ENCODE data around the gene ADD3. TPM values are rescaled to one million over a fixed set of nuclear protein-coding genes. Genes with fewer than 3 reads are reported as not detected.

Gene ADD3
- total RNA-seq, 3 donors from 2014 or later: 109 to 165 (median 141) TPM

DNA sequence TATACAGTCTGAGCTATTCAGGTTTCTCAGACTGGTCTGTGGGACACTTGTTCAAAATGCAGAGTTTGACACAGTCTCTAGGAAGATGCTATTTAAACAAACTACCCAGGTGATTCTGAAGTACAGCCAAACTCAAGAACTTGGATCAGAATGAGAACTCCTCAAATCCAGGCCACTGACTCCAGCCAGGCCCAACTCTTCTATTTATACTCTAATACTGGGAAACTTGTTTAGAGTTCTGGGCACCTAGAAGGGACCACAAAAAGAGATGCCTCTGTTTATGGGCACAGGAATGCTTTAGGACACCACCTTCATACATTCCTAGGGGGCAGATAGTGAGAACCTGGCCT is 40.1 kb upstream of the ADD3 start:
- Histone ChIP-seq H3K9me3 (no peaks in the 10 kb centered on the region), H3K36me3 (ENCODE audit: low read depth) (no peaks in the 10 kb centered on the region), H3K4me1 (ENCODE audit: low read depth) (peaks cover 9% of the 10 kb centered on the region), H3K4me3 (no peak overlapping the region)
- no peak for ATAC-seq
- TF ChIP-seq, protein P1, sequence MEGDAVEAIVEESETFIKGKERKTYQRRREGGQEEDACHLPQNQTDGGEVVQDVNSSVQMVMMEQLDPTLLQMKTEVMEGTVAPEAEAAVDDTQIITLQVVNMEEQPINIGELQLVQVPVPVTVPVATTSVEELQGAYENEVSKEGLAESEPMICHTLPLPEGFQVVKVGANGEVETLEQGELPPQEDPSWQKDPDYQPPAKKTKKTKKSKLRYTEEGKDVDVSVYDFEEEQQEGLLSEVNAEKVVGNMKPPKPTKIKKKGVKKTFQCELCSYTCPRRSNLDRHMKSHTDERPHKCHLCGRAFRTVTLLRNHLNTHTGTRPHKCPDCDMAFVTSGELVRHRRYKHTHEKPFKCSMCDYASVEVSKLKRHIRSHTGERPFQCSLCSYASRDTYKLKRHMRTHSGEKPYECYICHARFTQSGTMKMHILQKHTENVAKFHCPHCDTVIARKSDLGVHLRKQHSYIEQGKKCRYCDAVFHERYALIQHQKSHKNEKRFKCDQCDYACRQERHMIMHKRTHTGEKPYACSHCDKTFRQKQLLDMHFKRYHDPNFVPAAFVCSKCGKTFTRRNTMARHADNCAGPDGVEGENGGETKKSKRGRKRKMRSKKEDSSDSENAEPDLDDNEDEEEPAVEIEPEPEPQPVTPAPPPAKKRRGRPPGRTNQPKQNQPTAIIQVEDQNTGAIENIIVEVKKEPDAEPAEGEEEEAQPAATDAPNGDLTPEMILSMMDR (IDR thresholded peaks at IDR 0.05): no peak
- intact Hi-C loops (cut with DNase I, micrococcal nuclease): no loop called here
- DNase-seq: no peak

DNA sequence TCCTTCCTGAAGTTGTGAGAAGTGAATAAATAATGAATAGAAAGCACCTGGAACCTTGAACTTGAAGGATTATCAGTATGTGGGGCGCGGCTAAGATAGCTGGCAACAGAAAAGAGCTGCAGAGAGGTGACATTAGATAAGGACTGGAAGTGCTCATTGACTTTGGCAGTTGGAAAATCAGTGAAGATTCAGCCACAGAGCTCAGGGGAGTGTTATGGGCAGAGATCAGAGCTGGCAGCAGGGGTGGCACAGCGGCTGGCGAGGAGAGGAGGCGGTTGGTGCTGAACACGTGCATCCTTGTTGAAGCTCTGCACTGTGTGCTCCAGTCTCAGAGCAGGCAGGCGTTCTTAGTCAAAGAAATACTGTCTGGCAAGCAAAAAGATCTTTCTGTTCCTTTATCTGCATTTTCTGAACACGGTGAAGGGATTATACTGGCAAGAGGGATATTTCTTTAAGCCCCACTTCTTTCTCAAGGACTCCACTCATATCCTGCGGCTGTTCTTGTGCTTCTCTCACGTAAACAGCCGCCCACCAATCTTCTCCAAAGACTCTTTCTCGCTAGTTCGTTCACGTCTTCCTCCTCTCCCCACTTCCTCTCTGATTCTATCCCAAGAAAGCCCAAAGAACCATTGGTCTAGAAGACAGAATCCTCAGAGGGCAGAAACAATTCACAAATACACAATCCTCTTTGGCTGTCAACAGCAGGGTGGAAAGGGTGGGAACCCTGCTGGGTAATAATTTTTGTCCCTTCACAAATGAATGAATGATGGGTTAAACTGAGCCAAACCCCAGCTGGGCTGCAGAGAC is 38.6 kb upstream of the ADD3 start:
- Histone ChIP-seq H3K4me1 (ENCODE audit: low read depth) (peaks cover 9% of the 10 kb centered on the region), H3K9me3 (no peaks in the 10 kb centered on the region), H3K4me3 (no peak overlapping the region), H3K36me3 (ENCODE audit: low read depth) (no peaks in the 10 kb centered on the region)
- TF ChIP-seq, protein P1 (IDR thresholded peaks at IDR 0.05): no peak
- ATAC-seq (peak; percentile 86), DNase-seq (peak; percentile 60 to 69 (median 68))
- intact Hi-C loops (cut with DNase I, micrococcal nuclease): no loop called here

- H3K4me1 ChIP-seq (ENCODE audit: low read depth): peaks cover 10% of the 10 kb centered on the region
- TF ChIP-seq, protein P1 (IDR thresholded peaks at IDR 0.05): no peak
- intact Hi-C loops (cut with DNase I, micrococcal nuclease): no loop called here
Observed at GRCh38 chr10:109969760-109970346, 37.9 kb upstream of the ADD3 start.

GRCh38 chr10:109971634-109972033 is 36.1 kb upstream of the ADD3 start:
- no peak overlapping the region for H3K4me3 ChIP-seq
- no peaks in the 10 kb centered on the region for H3K36me3 ChIP-seq (ENCODE audit: low read depth)
- TF ChIP-seq, protein P1 (IDR thresholded peaks at IDR 0.05): no peak
- DNase-seq: no peak
- intact Hi-C loops (cut with DNase I, micrococcal nuclease): no loop called here
- H3K4me1 ChIP-seq (ENCODE audit: low read depth): peaks cover 25% of the 10 kb centered on the region
- ATAC-seq: no peak
- H3K9me3 ChIP-seq: no peaks in the 10 kb centered on the region

More at GRCh38 chr10:109969760-109970346, 37.9 kb upstream of the ADD3 start:
- DNase-seq: no peak
- H3K36me3 ChIP-seq (ENCODE audit: low read depth): no peaks in the 10 kb centered on the region
- no peak for ATAC-seq
- no peaks in the 10 kb centered on the region for H3K9me3 ChIP-seq
- no peak overlapping the region for H3K4me3 ChIP-seq

DNA sequence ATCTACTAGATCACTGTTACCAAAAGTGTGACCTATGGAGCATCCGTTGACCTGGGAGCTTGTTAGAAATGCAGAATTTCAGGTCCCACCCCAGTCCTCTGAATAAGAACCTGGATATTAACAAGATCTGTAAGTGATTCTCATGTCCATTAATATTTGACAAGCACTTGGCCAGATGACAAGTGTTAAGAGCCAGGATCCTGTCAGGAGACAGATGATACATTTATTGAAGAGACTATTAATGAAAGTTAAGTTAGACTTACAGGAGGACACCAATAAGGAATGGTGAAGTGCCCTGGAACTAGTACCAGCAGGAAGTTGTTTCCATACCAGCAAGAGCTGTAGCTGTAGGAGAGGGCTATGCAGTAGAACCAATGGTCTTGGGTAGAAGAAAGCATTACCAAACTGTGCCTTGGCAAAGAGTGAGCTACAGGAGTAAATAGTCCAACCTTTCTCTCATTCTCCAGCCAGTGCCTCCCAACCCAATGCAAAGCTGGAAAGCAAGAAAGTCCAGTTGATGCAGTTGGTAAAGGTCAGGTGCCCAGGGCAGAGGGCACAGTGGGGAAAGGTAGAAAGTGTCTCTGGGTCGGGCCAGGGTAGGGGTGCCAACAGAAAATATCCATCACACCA is 35.3 kb upstream of the ADD3 start:
- peaks cover 32% of the 10 kb centered on the region for H3K4me1 ChIP-seq (ENCODE audit: low read depth)
- TF ChIP-seq, protein P1 (IDR thresholded peaks at IDR 0.05): no peak
- no peak for ATAC-seq

More for the DNA sequence above, 35.3 kb upstream of the ADD3 start:
- Histone ChIP-seq H3K36me3 (ENCODE audit: low read depth) (no peaks in the 10 kb centered on the region), H3K9me3 (no peaks in the 10 kb centered on the region), H3K4me3 (no peak overlapping the region)
- no peak for DNase-seq
- intact Hi-C loops (cut with DNase I, micrococcal nuclease): no loop called here
